Activated CD8-positive, alpha-beta memory T cell treated with anti-CD3 and anti-CD28 coated beads, Interleukin-2, amount 10 ng/mL, durations not matched to agents 7 days and 5 days (primary cell): ENCODE results near the gene MRPL37. TPM values are rescaled to one million over a fixed set of nuclear protein-coding genes. Genes with fewer than 3 reads are reported as not detected.

Experiments used
- ATAC-seq: fragments of 150-1000 bp; cut with Tn5 transposase; one replicate; pipeline ENCODE4 v1.10.0; 2021; ENCODE audit warnings: moderate library complexity
- CTCF ChIA-PET: fragments of 350-600 bp; sonication (Branson Sonifier 250); formaldehyde crosslinking; loops from one replicate; lab custom pipeline; 2021; ENCODE audit warnings: antibody characterized with exemption; lab: Charles Lee
- DNase-seq: peaks from one replicate; pipeline ENCODE4 v3.0.0-alpha.2; 2020
- H3K27ac Mint-ChIP-seq: one replicate; pipeline ENCODE4 v1.8.0; 2021; ENCODE audit warnings: mild to moderate bottlenecking, mixed read lengths
- H3K27me3 Mint-ChIP-seq: one replicate; pipeline ENCODE4 v1.8.0; 2021; ENCODE audit warnings: mixed read lengths
- H3K36me3 Mint-ChIP-seq: one replicate; pipeline ENCODE4 v1.8.0; 2021; ENCODE audit warnings: mild to moderate bottlenecking, mixed read lengths
- H3K4me1 Mint-ChIP-seq: one replicate; pipeline ENCODE4 v1.8.0; 2021; ENCODE audit warnings: mixed read lengths
- H3K4me3 Mint-ChIP-seq: one replicate; pipeline ENCODE4 v1.8.0; 2021; ENCODE audit warnings: mild to moderate bottlenecking, moderate library complexity, mixed read lengths
- H3K9me3 Mint-ChIP-seq: one replicate; pipeline ENCODE4 v1.8.0; 2022; ENCODE audit warnings: low read depth, mixed read lengths
- total RNA-seq, 2 experiments: library from RNA; stranded (reverse); gene quantifications; one replicate each; pipeline ENCODE4 v1.2.3, GENCODE V29; 2021

MRPL37 gene
- total RNA-seq, 2 experiments from 2014 or later, result 122 to 147 TPM

DNA sequence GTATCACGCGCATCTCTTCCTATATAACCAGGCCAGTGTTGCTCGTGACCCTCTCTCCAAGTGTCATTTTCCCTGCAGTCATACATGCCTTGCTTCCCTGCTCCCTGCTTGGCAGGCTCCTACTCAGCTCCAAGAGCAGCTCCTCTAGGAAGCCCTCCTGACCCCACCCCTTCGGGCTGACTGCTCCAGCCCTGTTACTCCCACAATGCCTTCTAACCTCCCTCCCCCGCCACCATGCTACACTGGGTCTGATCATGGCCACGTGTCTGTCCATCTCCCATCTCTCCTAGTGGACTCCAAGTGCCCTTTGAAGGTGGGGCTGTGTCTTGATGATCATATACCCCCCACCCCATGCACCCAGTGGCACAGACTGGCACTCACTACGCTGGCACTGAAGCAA, 44.7 kb downstream of the MRPL37 start:
- CTCF ChIA-PET, result no interaction called here
- no peak for ATAC-seq
- Mint-ChIP-seq H3K4me3 (no peak overlapping the region), H3K4me1 (peaks cover 2% of the 10 kb centered on the region), H3K27ac (no peak overlapping the region), H3K36me3 (peaks cover 6% of the 10 kb centered on the region), H3K27me3 (no peaks in the 10 kb centered on the region), H3K9me3 (no peaks in the 10 kb centered on the region)
- no peak for DNase-seq

DNA sequence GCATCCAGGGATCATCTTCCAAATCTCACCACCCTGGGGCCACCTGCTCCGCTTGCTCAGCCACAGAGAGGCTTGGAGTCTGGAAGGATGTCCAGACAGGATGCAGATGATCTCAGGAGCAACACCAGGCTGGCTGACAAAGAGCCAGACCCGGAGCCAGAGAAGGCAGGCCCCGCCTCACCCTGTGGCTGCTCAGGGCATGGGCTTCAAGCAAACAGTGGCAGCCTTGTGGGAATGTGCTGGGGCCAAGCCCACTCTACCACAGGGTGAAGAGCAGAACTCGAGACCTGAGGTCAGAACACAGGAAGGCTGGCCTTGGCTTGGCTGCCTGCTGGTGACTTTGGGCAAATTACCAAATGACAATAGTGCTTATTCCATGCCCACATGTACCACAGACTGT, 45.5 kb downstream of the MRPL37 start:
- ATAC-seq (no peak), DNase-seq (no peak)
- H3K4me1 Mint-ChIP-seq, result peaks cover 2% of the 10 kb centered on the region
- no peak overlapping the region for H3K27ac Mint-ChIP-seq
- CTCF ChIA-PET, result no interaction called here
- no peaks in the 10 kb centered on the region for H3K9me3 Mint-ChIP-seq
- H3K27me3 Mint-ChIP-seq, result no peaks in the 10 kb centered on the region
- peaks cover 6% of the 10 kb centered on the region for H3K36me3 Mint-ChIP-seq
- no peak overlapping the region for H3K4me3 Mint-ChIP-seq

GRCh38 chr1:54246116-54246721, 46.3 kb downstream of the MRPL37 start:
- CTCF ChIA-PET, result interaction anchor here (0.7 kb wide), 1 partner anchor 19 kb away, joined by 3 read pairs; no protein-coding TSS in a partner anchor
- H3K4me1 Mint-ChIP-seq, result peaks cover 2% of the 10 kb centered on the region
- peaks cover 6% of the 10 kb centered on the region for H3K36me3 Mint-ChIP-seq
- no peak overlapping the region for H3K4me3 Mint-ChIP-seq
- H3K27ac Mint-ChIP-seq, result no peak overlapping the region
- ATAC-seq (no peak), DNase-seq (no peak)
- no peaks in the 10 kb centered on the region for H3K27me3 Mint-ChIP-seq
- no peaks in the 10 kb centered on the region for H3K9me3 Mint-ChIP-seq

DNA sequence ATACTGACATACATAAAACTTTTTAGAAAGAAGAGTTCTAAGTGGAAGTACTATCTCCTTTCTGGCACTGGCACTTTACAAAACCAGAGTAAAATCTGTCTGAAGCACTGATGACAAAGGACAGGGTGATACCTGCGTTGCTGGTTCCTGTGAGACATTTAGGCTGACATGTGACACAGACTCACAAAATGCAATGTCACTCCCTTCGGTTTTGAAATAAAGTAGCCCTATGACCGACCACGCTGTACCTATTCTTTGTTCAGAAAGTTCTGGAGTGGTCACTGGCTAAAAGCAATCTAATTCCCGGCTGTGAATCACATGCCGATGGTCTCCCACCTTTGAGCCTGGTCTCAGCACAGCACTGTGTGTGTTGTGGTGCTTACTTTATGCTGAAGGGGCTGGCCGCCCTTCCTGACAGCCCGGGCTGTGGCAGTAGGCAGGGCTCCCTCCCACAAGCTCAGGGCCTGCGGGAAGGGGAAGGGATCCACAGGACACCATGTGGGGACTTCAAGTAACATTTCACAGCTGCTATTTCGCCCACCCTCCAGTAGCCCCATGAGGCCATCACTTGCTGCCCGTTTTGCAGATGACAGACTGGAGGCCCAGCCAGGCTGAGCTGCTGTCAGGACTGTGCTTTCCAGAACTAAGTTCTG, 48.0 kb downstream of the MRPL37 start:
- Mint-ChIP-seq H3K9me3 (no peaks in the 10 kb centered on the region), H3K27ac (no peak overlapping the region), H3K36me3 (peaks cover 4% of the 10 kb centered on the region), H3K4me3 (no peak overlapping the region), H3K27me3 (no peaks in the 10 kb centered on the region), H3K4me1 (peaks cover 2% of the 10 kb centered on the region)
- CTCF ChIA-PET, result no interaction called here
- no peak for DNase-seq
- no peak for ATAC-seq

GRCh38 chr1:54248966-54249365, 49.0 kb downstream of the MRPL37 start:
- ATAC-seq, result no peak
- Mint-ChIP-seq H3K27me3 (no peaks in the 10 kb centered on the region), H3K9me3 (no peaks in the 10 kb centered on the region), H3K27ac (peak overlapping the region; percentile 16), H3K4me1 (peaks cover 4% of the 10 kb centered on the region), H3K4me3 (no peak overlapping the region), H3K36me3 (peaks cover 3% of the 10 kb centered on the region)
- DNase-seq, result no peak
- CTCF ChIA-PET, result no interaction called here

- Mint-ChIP-seq H3K9me3 (no peaks in the 10 kb centered on the region), H3K36me3 (peaks cover 3% of the 10 kb centered on the region), H3K27ac (peak overlapping the region; percentile 8), H3K27me3 (no peaks in the 10 kb centered on the region), H3K4me1 (peaks cover 4% of the 10 kb centered on the region), H3K4me3 (no peak overlapping the region)
- CTCF ChIA-PET, result no interaction called here
- DNase-seq (no peak), ATAC-seq (no peak)
Measured at GRCh38 chr1:54249819-54250435, 50.0 kb downstream of the MRPL37 start.

- no peaks in the 10 kb centered on the region for H3K9me3 Mint-ChIP-seq
- H3K4me1 Mint-ChIP-seq, result peaks cover 4% of the 10 kb centered on the region
- no peak overlapping the region for H3K4me3 Mint-ChIP-seq
- peaks cover 3% of the 10 kb centered on the region for H3K36me3 Mint-ChIP-seq
- H3K27ac Mint-ChIP-seq, result no peak overlapping the region
- CTCF ChIA-PET, result no interaction called here
- DNase-seq (no peak), ATAC-seq (no peak)
- no peaks in the 10 kb centered on the region for H3K27me3 Mint-ChIP-seq
Measured at GRCh38 chr1:54250670-54251069, 50.7 kb downstream of the MRPL37 start.

DNA sequence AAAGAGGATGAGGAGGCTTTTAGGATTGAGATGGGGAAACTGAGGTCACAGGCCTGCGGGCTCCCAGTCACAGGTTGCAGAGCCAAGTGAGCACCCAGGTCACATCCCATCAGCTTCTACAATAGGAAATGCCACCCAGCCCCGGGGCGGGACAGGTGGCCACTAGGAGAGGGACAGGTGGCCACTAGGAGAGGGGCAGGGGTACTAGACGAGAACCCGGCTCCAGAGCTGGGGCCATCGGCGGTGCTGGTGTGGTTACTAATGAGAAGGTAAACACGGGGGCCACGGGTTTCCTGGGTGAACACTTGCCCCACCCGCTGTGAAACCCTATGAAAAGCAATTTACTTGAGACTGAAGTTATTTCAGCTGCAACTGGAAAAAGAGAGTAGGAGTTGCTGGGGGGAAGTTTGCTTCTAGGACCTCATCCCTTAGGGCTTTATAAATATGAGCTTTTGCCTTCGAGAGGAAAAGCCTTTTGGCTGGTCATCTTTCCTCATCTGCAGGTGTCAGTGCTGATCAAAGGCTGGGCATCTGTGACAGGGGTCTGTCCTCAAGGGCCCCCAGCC, 52.5 kb downstream of the MRPL37 start:
- Mint-ChIP-seq H3K36me3 (peaks cover 3% of the 10 kb centered on the region), H3K27ac (peak overlapping the region; percentile 10), H3K9me3 (no peaks in the 10 kb centered on the region), H3K27me3 (no peaks in the 10 kb centered on the region), H3K4me3 (no peak overlapping the region), H3K4me1 (peaks cover 9% of the 10 kb centered on the region)
- ATAC-seq (no peak), DNase-seq (no peak)
- CTCF ChIA-PET, result no interaction called here

DNA sequence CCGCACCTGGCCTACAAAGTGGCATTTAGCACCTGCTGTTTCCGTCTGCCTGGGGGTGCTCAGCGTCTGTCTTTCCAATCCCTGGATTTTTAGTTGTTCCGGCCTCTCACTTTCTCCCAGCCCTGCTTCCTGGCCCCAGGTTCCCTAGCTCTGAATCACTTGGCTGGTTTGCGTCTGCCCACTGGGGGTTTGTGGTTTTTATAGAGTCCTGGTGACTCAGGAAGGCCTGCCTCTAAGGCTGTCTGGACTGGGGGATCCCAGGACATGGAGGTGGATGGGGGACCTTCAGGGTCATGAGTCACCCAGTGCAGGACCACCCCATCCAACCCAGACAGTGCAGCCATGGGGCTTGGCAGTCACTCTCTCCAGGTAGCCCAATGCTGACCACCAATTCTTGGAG, 53.5 kb downstream of the MRPL37 start:
- H3K27me3 Mint-ChIP-seq, result no peaks in the 10 kb centered on the region
- H3K4me1 Mint-ChIP-seq, result peaks cover 12% of the 10 kb centered on the region
- DNase-seq, result no peak
- peak; percentile 16 for ATAC-seq
- CTCF ChIA-PET, result no interaction called here
- no peaks in the 10 kb centered on the region for H3K9me3 Mint-ChIP-seq
- H3K4me3 Mint-ChIP-seq, result no peak overlapping the region
- no peak overlapping the region for H3K27ac Mint-ChIP-seq
- peaks cover 3% of the 10 kb centered on the region for H3K36me3 Mint-ChIP-seq

- no peaks in the 10 kb centered on the region for H3K9me3 Mint-ChIP-seq
- H3K36me3 Mint-ChIP-seq, result peaks cover under 1% of the 10 kb centered on the region
- no peak overlapping the region for H3K4me3 Mint-ChIP-seq
- peaks cover 10% of the 10 kb centered on the region for H3K4me1 Mint-ChIP-seq
- ATAC-seq (no peak), DNase-seq (no peak)
- CTCF ChIA-PET, result no interaction called here
- H3K27me3 Mint-ChIP-seq, result no peaks in the 10 kb centered on the region
- H3K27ac Mint-ChIP-seq, result peak overlapping the region; percentile 7
Measured at GRCh38 chr1:54254055-54254454, 54.1 kb downstream of the MRPL37 start.

- H3K36me3 Mint-ChIP-seq, result no peaks in the 10 kb centered on the region
- no peak overlapping the region for H3K27ac Mint-ChIP-seq
- H3K4me3 Mint-ChIP-seq, result no peak overlapping the region
- H3K9me3 Mint-ChIP-seq, result no peaks in the 10 kb centered on the region
- ATAC-seq, result no peak
- peaks cover 10% of the 10 kb centered on the region for H3K4me1 Mint-ChIP-seq
- CTCF ChIA-PET, result interaction anchor here (0.8 kb wide), 1 partner anchor 9 kb away, joined by 3 read pairs; no protein-coding TSS in a partner anchor
- no peaks in the 10 kb centered on the region for H3K27me3 Mint-ChIP-seq
- DNase-seq, result no peak
Measured at GRCh38 chr1:54255026-54255702, 55.2 kb downstream of the MRPL37 start.

DNA sequence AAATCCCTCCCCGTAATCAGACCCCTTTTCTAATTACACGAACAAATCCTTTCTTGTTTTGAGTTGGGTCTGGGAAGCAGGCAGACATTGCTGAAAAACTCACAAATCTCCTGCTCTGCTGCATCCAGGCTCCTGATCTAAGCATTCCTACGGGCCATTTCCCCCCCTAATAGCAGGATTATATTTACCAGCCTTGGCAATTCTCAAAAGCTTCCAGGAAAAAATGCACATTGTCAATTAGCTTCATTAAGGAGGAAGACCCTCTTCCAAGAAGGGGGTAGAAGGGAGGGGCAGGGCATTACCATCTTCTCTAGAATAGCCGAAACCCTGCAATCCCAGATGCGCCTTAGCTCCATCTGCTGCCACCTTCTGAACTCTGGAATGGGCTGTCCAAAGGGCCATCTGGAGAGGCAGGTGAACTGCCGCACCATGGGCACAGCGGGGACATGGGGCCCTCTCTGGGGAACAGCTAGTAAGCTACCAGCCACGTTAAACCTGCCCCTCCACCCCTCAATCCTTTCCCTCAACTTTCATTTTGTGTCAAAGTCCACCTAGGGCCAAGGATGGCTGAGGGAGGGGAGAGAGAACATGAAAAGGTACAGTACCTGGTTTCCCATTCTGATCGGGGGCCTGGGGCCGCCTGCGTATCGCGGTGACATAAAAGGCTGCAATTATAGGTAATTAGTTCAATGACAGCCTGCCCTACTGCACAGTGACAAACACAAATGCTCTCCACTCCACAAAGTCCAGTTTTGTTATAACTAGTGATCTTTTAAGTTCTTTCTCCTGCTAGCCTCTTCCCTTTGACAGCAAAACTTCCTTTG, 56.8 kb downstream of the MRPL37 start:
- no peak overlapping the region for H3K27ac Mint-ChIP-seq
- H3K4me1 Mint-ChIP-seq, result peaks cover 10% of the 10 kb centered on the region
- no peak overlapping the region for H3K4me3 Mint-ChIP-seq
- H3K36me3 Mint-ChIP-seq, result no peaks in the 10 kb centered on the region
- no peaks in the 10 kb centered on the region for H3K27me3 Mint-ChIP-seq
- DNase-seq (no peak), ATAC-seq (no peak)
- no peaks in the 10 kb centered on the region for H3K9me3 Mint-ChIP-seq
- CTCF ChIA-PET, result no interaction called here

DNA sequence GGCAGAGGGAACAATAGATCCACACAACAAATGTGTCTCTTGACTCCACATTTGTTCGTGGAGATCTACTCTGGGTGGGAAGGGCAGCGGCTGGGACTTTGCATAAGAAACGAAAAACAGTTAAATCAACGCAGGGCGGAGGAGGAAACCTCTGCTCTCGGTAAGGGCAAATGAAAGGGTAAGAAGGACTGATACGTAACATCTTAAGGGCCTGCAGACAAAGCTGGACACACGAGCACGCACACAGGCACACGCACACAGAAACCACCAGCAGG, 57.3 kb downstream of the MRPL37 start:
- H3K36me3 Mint-ChIP-seq, result no peaks in the 10 kb centered on the region
- CTCF ChIA-PET, result no interaction called here
- no peak for ATAC-seq

More for the DNA sequence above, 57.3 kb downstream of the MRPL37 start:
- H3K27ac Mint-ChIP-seq, result no peak overlapping the region
- H3K27me3 Mint-ChIP-seq, result no peaks in the 10 kb centered on the region
- no peaks in the 10 kb centered on the region for H3K9me3 Mint-ChIP-seq
- H3K4me3 Mint-ChIP-seq, result no peak overlapping the region
- peaks cover 10% of the 10 kb centered on the region for H3K4me1 Mint-ChIP-seq
- no peak for DNase-seq
